B cell (primary cell): ENCODE data around the gene SMAD7. TPM values are rescaled to one million over a fixed set of nuclear protein-coding genes. Genes with fewer than 3 reads are reported as not detected.

Source experiments
- ATAC-seq: fragments of 200-7000 bp; cut with Tn5 transposase; one replicate; pipeline ENCODE4 v1.10.0; 2021; ENCODE audit warnings: low read depth, mild to moderate bottlenecking, moderate number of reproducible peaks, moderate library complexity
- CTCF ChIA-PET: fragments of 350-600 bp; sonication (Branson Sonifier 250); formaldehyde crosslinking; loops from one replicate; lab custom pipeline; 2021; ENCODE audit warnings: antibody characterized with exemption, inconsistent platforms; lab: Charles Lee
- POLR2A ChIA-PET: fragments of 350-600 bp; sonication (Branson Sonifier 250); formaldehyde crosslinking; loops from one replicate; lab custom pipeline; 2021; ENCODE audit warnings: antibody characterized with exemption; lab: Charles Lee
- DNase-seq: peaks from one replicate; pipeline ENCODE4 v3.0.0; 2013
- H2AFZ ChIP-seq: 2 replicates; pipeline ENCODE4 v1.6.1; 2012; ENCODE audit warnings: mild to moderate bottlenecking, low read depth, low read length; ENCODE audit not compliant: insufficient read depth, poor library complexity, severe bottlenecking
- H3K27ac ChIP-seq, 2 donors: 1 replicate in 1 of 2; 2 replicates in 1 of 2; pipeline ENCODE4 v1.5.1; 2012 to 2013; ENCODE audit warnings: low read length in 2 of 2, mild to moderate bottlenecking in 2 of 2, moderate library complexity in 1 of 2
- H3K27me3 ChIP-seq, 4 experiments: fragments of 200-600 bp in 1 of 4; sonication (generic) in 1 of 4; replicated peaks in 1 of 4; 1 replicate in 2 of 4; 2 replicates in 2 of 4; pipeline versions ENCODE4 v1.6.1 to v1.7.0; 2013 to 2016; ENCODE audit warnings: low read length in 3 of 4, mild to moderate bottlenecking in 2 of 4, mixed read lengths in 1 of 4, moderate library complexity in 1 of 4; ENCODE audit not compliant: insufficient read depth in 4 of 4, control insufficient read depth in 3 of 4; ENCODE audit errors: control extremely low read depth in 1 of 4
- H3K36me3 ChIP-seq, 2 experiments: replicated peaks in 1 of 2; 1 replicate in 1 of 2; 2 replicates in 1 of 2; pipeline versions ENCODE4 v1.6.1 to v1.7.1; 2013; ENCODE audit warnings: low read length in 1 of 2; ENCODE audit not compliant: insufficient read depth in 2 of 2, control insufficient read depth in 1 of 2; ENCODE audit errors: control extremely low read depth in 1 of 2, extremely low read depth in 1 of 2
- H3K4me1 ChIP-seq, 2 donors: fragments of 200-600 bp in 1 of 2; sonication (generic) in 1 of 2; 1 replicate in 1 of 2; 2 replicates in 1 of 2; pipeline versions ENCODE4 v1.5.1 to v1.6.1; 2013 to 2017; ENCODE audit warnings: low read length in 2 of 2; ENCODE audit not compliant: control insufficient read depth in 2 of 2, insufficient read depth in 2 of 2
- H3K4me2 ChIP-seq: replicated peaks from 2 replicates; pipeline ENCODE3; 2012; ENCODE audit warnings: mild to moderate bottlenecking, low read depth, low read length; ENCODE audit not compliant: poor library complexity, severe bottlenecking
- H3K4me3 ChIP-seq, 5 experiments: fragments of 200-600 bp in 1 of 5; sonication (generic) in 1 of 5; 1 replicate in 3 of 5; 2 replicates in 2 of 5; pipeline versions ENCODE4 v1.5.1 to v1.7.0; 2011 to 2016; ENCODE audit warnings: low read length in 4 of 5, mild to moderate bottlenecking in 4 of 5, low read depth in 2 of 5, control low read depth in 1 of 5, moderate library complexity in 1 of 5; ENCODE audit not compliant: insufficient read depth in 1 of 5; ENCODE audit errors: control extremely low read depth in 1 of 5, extremely low read depth in 1 of 5
- H3K79me2 ChIP-seq: fragments of 200-600 bp; sonication (generic); one replicate; pipeline ENCODE4 v1.6.0; 2016; ENCODE audit warnings: low read length; ENCODE audit not compliant: control insufficient read depth, insufficient read depth
- H3K9ac ChIP-seq: fragments of 200-600 bp; sonication (generic); 2 replicates; pipeline ENCODE4 v1.6.1; 2017; ENCODE audit warnings: mild to moderate bottlenecking, low read length, moderate library complexity
- H3K9me3 ChIP-seq, 3 donors: one replicate each; pipeline versions ENCODE4 v1.6.1 to v1.7.1; 2013; ENCODE audit warnings: low read length in 2 of 3; ENCODE audit not compliant: control insufficient read depth in 2 of 3, insufficient read depth in 1 of 3; ENCODE audit errors: control extremely low read depth in 1 of 3
- H4K20me1 ChIP-seq: 2 replicates; pipeline ENCODE4 v1.6.0; 2012; ENCODE audit warnings: mild to moderate bottlenecking, low read length; ENCODE audit not compliant: insufficient read depth, control insufficient read depth, poor library complexity, severe bottlenecking
- H3K27ac Mint-ChIP-seq: one replicate; pipeline ENCODE4 v1.8.0; 2021; ENCODE audit warnings: mixed read lengths
- H3K27me3 Mint-ChIP-seq: one replicate; pipeline ENCODE4 v1.8.0; 2021; ENCODE audit warnings: mixed read lengths
- H3K4me1 Mint-ChIP-seq: one replicate; pipeline ENCODE4 v1.8.0; 2021; ENCODE audit warnings: mixed read lengths
- H3K4me3 Mint-ChIP-seq: one replicate; pipeline ENCODE4 v1.8.0; 2021; ENCODE audit warnings: mixed read lengths
- H3K9me3 Mint-ChIP-seq: one replicate; pipeline ENCODE4 v1.8.0; 2022; ENCODE audit warnings: mixed read lengths; ENCODE audit not compliant: insufficient read depth
- CTCF ChIP-seq: fragments of 200-600 bp; IDR thresholded peaks from one replicate; pipeline ENCODE4 v1.8.0; 2022; ENCODE audit warnings: antibody characterized with exemption, mild to moderate bottlenecking
- EZH2 ChIP-seq: IDR thresholded peaks from 2 replicates; pipeline ENCODE4 v1.6.1; 2012; ENCODE audit warnings: borderline replicate concordance, low read depth, mild to moderate bottlenecking, moderate library complexity, low read length; ENCODE audit not compliant: insufficient read depth, poor library complexity, severe bottlenecking
- WGBS: methylation state at CpG from one replicate; pipeline ENCODE4 v1.1.5; 2013; ENCODE audit warnings: missing lambda C conversion rate; ENCODE audit not compliant: insufficient coverage; 5-methylcytosine and 5-hydroxymethylcytosine counted together
- intact Hi-C: fragments of 100-400 bp; cut with micrococcal nuclease; formaldehyde crosslinking; loops from one replicate; pipeline ENCODE4 v1.10.0; 2022
- polyA plus RNA-seq: library from polyadenylated mRNA; depleted of rRNA; stranded (reverse); fragments of >200 nt; gene quantifications from 2 replicates; pipeline ENCODE4 v1.2.3, GENCODE V29; 2012
- total RNA-seq, 2 donors: library from RNA; stranded (reverse); fragments of 120-200 nt in 1 of 2; gene quantifications; 1 replicate in 1 of 2; 2 replicates in 1 of 2; pipeline versions ENCODE4 v1.2.3 to v1.2.4, GENCODE V29; 2013 to 2022

Gene SMAD7
- total and polyA plus RNA-seq, 2 donors (not counting 1 experiment from before 2014, with no cell fraction given) = 10.1 to 20.9 TPM

GRCh38 chr18:48982266-48982665 lies 31.5 kb upstream of the SMAD7 start:
- peaks cover 0 to 25% (median 6%) of the 10 kb centered on the region in 4 experiments for H3K27me3 ChIP-seq
- peaks cover 0 to 4% (median 0%) of the 10 kb centered on the region in 3 donors for H3K9me3 ChIP-seq
- Mint-ChIP-seq H3K27me3 (peaks cover 38% of the 10 kb centered on the region), H3K9me3 (no peaks in the 10 kb centered on the region), H3K4me1 (no peaks in the 10 kb centered on the region), H3K4me3 (no peak overlapping the region), H3K27ac (no peak overlapping the region)
- TF ChIP-seq CTCF = no peak
- TF ChIP-seq EZH2 = no peak
- no peaks in the 10 kb centered on the region for H3K4me1 ChIP-seq
- ChIA-PET CTCF (no interaction called here), POLR2A (no interaction called here)
- no peaks in the 10 kb centered on the region for H3K36me3 ChIP-seq
- H4K20me1 ChIP-seq = no peaks in the 10 kb centered on the region
- DNase-seq (no peak), ATAC-seq (no peak)
- no peak overlapping the region for H3K4me3 ChIP-seq
- intact Hi-C loops = no loop called here
- WGBS = 27% methylated on average over 3 of the region's 7 CpGs
- no peak overlapping the region for H3K9ac ChIP-seq
- no peak overlapping the region for H2AFZ ChIP-seq
- no peak overlapping the region for H3K4me2 ChIP-seq
- no peaks in the 10 kb centered on the region for H3K79me2 ChIP-seq
- no peak overlapping the region for H3K27ac ChIP-seq

GRCh38 chr18:48979944-48980890 lies 29.5 kb upstream of the SMAD7 start:
- H3K79me2 ChIP-seq = no peaks in the 10 kb centered on the region
- TF ChIP-seq CTCF (no peak), EZH2 (no peak)
- H3K4me1 Mint-ChIP-seq = peaks cover 8% of the 10 kb centered on the region
- H3K9me3 Mint-ChIP-seq = no peaks in the 10 kb centered on the region
- CTCF ChIA-PET = interaction anchor here (0.7 kb wide), 1 partner anchor 204 kb away, joined by 5 read pairs; no protein-coding TSS in a partner anchor
- peaks cover 40% of the 10 kb centered on the region for H3K27me3 Mint-ChIP-seq
- ATAC-seq (no peak), DNase-seq (no peak)
- H3K9me3 ChIP-seq = peaks cover 0 to 4% (median 0%) of the 10 kb centered on the region in 3 donors
- H3K4me3 Mint-ChIP-seq = no peak overlapping the region
- no peak overlapping the region for H3K4me2 ChIP-seq
- no peak overlapping the region for H3K9ac ChIP-seq
- POLR2A ChIA-PET = no interaction called here
- H3K36me3 ChIP-seq = no peaks in the 10 kb centered on the region
- no peak overlapping the region for H2AFZ ChIP-seq
- WGBS = 71% methylated on average over 3 of the region's 11 CpGs
- H3K4me3 ChIP-seq = no peak overlapping the region
- intact Hi-C loops = loop anchor here (5.0 to 10.0 kb wide), 3 partner anchors 203 to 1287 kb away; partner anchors contain the start of gene CFAP53
- H3K27me3 ChIP-seq = peaks cover 0 to 35% (median 11%) of the 10 kb centered on the region in 4 experiments
- no peak overlapping the region for H3K27ac Mint-ChIP-seq
- H3K4me1 ChIP-seq = peaks cover 10 to 14% of the 10 kb centered on the region in 2 donors
- no peaks in the 10 kb centered on the region for H4K20me1 ChIP-seq
- H3K27ac ChIP-seq = no peak overlapping the region
